Measurements from ENCODE around the gene CTDNEP1. TPM values are rescaled to one million over a fixed set of nuclear protein-coding genes. Genes with fewer than 3 reads are reported as not detected.

CTDNEP1 gene
- total RNA-seq, 5 donors from 2014 or later (not counting 1 experiment from before 2014, with no cell fraction given): 109 to 131 (median 125) TPM

GRCh38 chr17:7285679-7286078 is 34.1 kb upstream of the CTDNEP1 start:
- ATAC-seq (replicated peaks in 1 of 4) (no peak), DNase-seq (no peak)
- Histone ChIP-seq H3K9me3 (no peaks in the 10 kb centered on the region), H3K4me3 (ENCODE audit: control insufficient read depth in 1 of 2, extremely low read depth in 1 of 2, low read length in 1 of 2) (no peak overlapping the region), H3K27me3 (replicated peaks in 1 of 2; ENCODE audit: control insufficient read depth in 2 of 2, extremely low read depth in 1 of 2, insufficient read depth in 2 of 2, low read length in 1 of 2) (peaks cover 0 to 89% of the 10 kb centered on the region in 2 experiments), H3K27ac (ENCODE audit: low read length) (no peak overlapping the region), H3K36me3 (ENCODE audit: control insufficient read depth in 2 of 2, extremely low read depth in 1 of 2, insufficient read depth in 1 of 2, low read length in 1 of 2) (no peaks in the 10 kb centered on the region), H3K4me1 (ENCODE audit: control insufficient read depth in 1 of 2, extremely low read depth in 1 of 2, insufficient read depth in 2 of 2, low read length in 2 of 2) (peaks cover 6 to 20% of the 10 kb centered on the region in 2 experiments)
- Mint-ChIP-seq H3K27me3 (peaks cover 16 to 51% of the 10 kb centered on the region in 2 donors), H3K36me3 (no peaks in the 10 kb centered on the region), H3K9me3 (no peaks in the 10 kb centered on the region), H3K4me3 (no peak overlapping the region), H3K4me1 (peaks cover 13 to 25% (median 17%) of the 10 kb centered on the region in 3 donors), H3K27ac (no peak overlapping the region)
- POLR2A ChIA-PET: no interaction called here
- WGBS (ENCODE audit: insufficient coverage): 81% methylated on average over 12 of the region's 12 CpGs
- CTCF ChIA-PET: interaction anchor here in 1 of 2 donors (1.1 kb wide), 1 partner anchor 12 kb away, joined by 7 read pairs; no protein-coding TSS in a partner anchor

- H3K36me3 Mint-ChIP-seq: no peaks in the 10 kb centered on the region
- no peak overlapping the region for H3K27ac Mint-ChIP-seq
- H3K27me3 ChIP-seq (replicated peaks in 1 of 2; ENCODE audit: control insufficient read depth in 2 of 2, extremely low read depth in 1 of 2, insufficient read depth in 2 of 2, low read length in 1 of 2): peaks cover 0 to 84% of the 10 kb centered on the region in 2 experiments
- CTCF ChIA-PET: interaction anchor here in 1 of 2 donors (1.1 kb wide), 1 partner anchor 13 kb away, joined by 7 read pairs; no protein-coding TSS in a partner anchor
- POLR2A ChIA-PET: no interaction called here
- DNase-seq (no peak), ATAC-seq (replicated peaks in 1 of 4) (no peak)
- peaks cover 6 to 26% of the 10 kb centered on the region in 2 experiments for H3K4me1 ChIP-seq (ENCODE audit: control insufficient read depth in 1 of 2, extremely low read depth in 1 of 2, insufficient read depth in 2 of 2, low read length in 2 of 2)
- peaks cover 19 to 48% of the 10 kb centered on the region in 2 donors for H3K27me3 Mint-ChIP-seq
- H3K4me3 ChIP-seq (ENCODE audit: control insufficient read depth in 1 of 2, extremely low read depth in 1 of 2, low read length in 1 of 2): no peak overlapping the region
- H3K9me3 Mint-ChIP-seq: no peaks in the 10 kb centered on the region
- H3K27ac ChIP-seq (ENCODE audit: low read length): no peak overlapping the region
- no peaks in the 10 kb centered on the region for H3K9me3 ChIP-seq
- no peak overlapping the region for H3K4me3 Mint-ChIP-seq
- WGBS (ENCODE audit: insufficient coverage): 98% methylated on average over 13 of the region's 16 CpGs
- H3K36me3 ChIP-seq (ENCODE audit: control insufficient read depth in 2 of 2, extremely low read depth in 1 of 2, insufficient read depth in 1 of 2, low read length in 1 of 2): no peaks in the 10 kb centered on the region
- H3K4me1 Mint-ChIP-seq: peaks cover 16 to 32% (median 25%) of the 10 kb centered on the region in 3 donors
These were observed 33.4 kb upstream of the CTDNEP1 start for GRCh38 chr17:7284911-7285310.

DNA sequence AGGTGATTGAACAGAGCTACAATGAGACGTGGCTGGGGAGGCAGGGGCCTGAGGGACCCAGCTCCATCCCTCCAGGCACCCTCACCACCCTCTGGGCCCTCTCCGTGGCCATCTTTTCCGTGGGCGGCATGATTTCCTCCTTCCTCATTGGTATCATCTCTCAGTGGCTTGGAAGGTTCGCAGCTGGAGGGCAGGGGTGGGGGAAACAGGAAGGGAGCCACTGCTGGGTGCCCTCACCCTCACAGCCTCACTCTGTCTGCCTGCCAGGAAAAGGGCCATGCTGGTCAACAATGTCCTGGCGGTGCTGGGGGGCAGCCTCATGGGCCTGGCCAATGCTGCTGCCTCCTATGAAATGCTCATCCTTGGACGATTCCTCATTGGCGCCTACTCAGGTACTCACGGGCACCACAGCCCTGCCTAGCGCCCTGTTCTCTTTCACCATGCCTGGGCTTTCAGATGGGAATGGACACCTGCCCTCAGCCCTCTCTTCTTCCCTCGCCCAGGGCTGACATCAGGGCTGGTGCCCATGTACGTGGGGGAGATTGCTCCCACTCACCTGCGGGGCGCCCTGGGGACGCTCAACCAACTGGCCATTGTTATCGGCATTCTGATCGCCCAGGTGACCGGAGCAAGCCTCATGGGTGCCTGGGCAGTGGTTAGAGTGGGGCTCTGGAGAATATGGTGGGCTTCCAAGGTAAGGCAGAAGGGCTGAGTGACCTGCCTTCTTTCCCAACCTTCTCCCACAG is 32.1 kb upstream of the CTDNEP1 start:
- H3K27me3 ChIP-seq (replicated peaks in 1 of 2; ENCODE audit: control insufficient read depth in 2 of 2, extremely low read depth in 1 of 2, insufficient read depth in 2 of 2, low read length in 1 of 2): peaks cover 0 to 74% of the 10 kb centered on the region in 2 experiments
- H3K4me1 Mint-ChIP-seq: peaks cover 16 to 34% (median 26%) of the 10 kb centered on the region in 3 donors
- no peaks in the 10 kb centered on the region for H3K36me3 ChIP-seq (ENCODE audit: control insufficient read depth in 2 of 2, extremely low read depth in 1 of 2, insufficient read depth in 1 of 2, low read length in 1 of 2)
- H3K9me3 ChIP-seq: no peaks in the 10 kb centered on the region
- no peak overlapping the region for H3K4me3 ChIP-seq (ENCODE audit: control insufficient read depth in 1 of 2, extremely low read depth in 1 of 2, low read length in 1 of 2)
- H3K4me3 Mint-ChIP-seq: peak overlapping the region in 1 of 3 donors; percentile 77
- peaks cover 19 to 45% of the 10 kb centered on the region in 2 donors for H3K27me3 Mint-ChIP-seq
- CTCF ChIA-PET: interaction anchor here in 1 of 2 donors (0.5 kb wide), 1 partner anchor 808 kb away, joined by 3 read pairs; no protein-coding TSS in a partner anchor
- WGBS (ENCODE audit: insufficient coverage): 77% methylated on average over 4 of the region's 18 CpGs
- H3K9me3 Mint-ChIP-seq: no peaks in the 10 kb centered on the region
- POLR2A ChIA-PET: no interaction called here
- peaks cover 6 to 26% of the 10 kb centered on the region in 2 experiments for H3K4me1 ChIP-seq (ENCODE audit: control insufficient read depth in 1 of 2, extremely low read depth in 1 of 2, insufficient read depth in 2 of 2, low read length in 2 of 2)
- no peak for ATAC-seq (replicated peaks in 1 of 4)
- no peak for DNase-seq
- no peak overlapping the region for H3K27ac ChIP-seq (ENCODE audit: low read length)
- no peak overlapping the region for H3K27ac Mint-ChIP-seq
- no peaks in the 10 kb centered on the region for H3K36me3 Mint-ChIP-seq

DNA sequence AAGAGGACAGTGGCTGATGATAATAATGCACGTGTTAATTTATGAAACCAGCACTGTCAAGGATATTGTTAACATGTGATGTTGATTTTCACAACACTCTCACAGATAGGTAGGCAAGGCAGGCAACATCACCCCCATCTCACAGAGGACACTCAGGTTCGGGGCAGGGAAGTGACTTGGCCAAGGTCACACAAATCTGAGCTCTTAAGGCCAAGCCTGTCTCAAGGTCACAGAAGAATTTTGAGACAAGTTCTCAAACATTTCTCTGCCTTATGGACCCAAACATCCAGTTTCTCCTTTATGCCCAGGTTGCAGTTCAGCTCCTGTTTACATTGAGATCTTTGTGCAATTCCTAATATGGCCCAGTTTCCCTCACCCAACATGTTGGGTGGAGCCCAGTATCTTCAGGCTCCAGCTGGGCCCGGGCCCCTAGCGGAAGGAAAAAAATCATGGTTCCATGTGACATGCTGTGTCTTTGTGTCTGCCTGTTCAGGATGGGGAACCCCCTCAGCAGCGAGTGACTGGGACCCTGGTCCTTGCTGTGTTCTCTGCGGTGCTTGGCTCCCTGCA is 31.3 kb upstream of the CTDNEP1 start:
- Mint-ChIP-seq H3K4me3 (peak overlapping the region in 2 of 3 donors; percentile 21 to 77), H3K4me1 (peaks cover 16 to 34% (median 26%) of the 10 kb centered on the region in 3 donors), H3K27ac (no peak overlapping the region), H3K9me3 (no peaks in the 10 kb centered on the region), H3K27me3 (peaks cover 12 to 41% of the 10 kb centered on the region in 2 donors), H3K36me3 (no peaks in the 10 kb centered on the region)
- Histone ChIP-seq H3K36me3 (ENCODE audit: control insufficient read depth in 2 of 2, extremely low read depth in 1 of 2, insufficient read depth in 1 of 2, low read length in 1 of 2) (no peaks in the 10 kb centered on the region), H3K27ac (ENCODE audit: low read length) (no peak overlapping the region), H3K27me3 (replicated peaks in 1 of 2; ENCODE audit: control insufficient read depth in 2 of 2, extremely low read depth in 1 of 2, insufficient read depth in 2 of 2, low read length in 1 of 2) (peaks cover 0 to 70% of the 10 kb centered on the region in 2 experiments), H3K4me3 (ENCODE audit: control insufficient read depth in 1 of 2, extremely low read depth in 1 of 2, low read length in 1 of 2) (no peak overlapping the region), H3K4me1 (ENCODE audit: control insufficient read depth in 1 of 2, extremely low read depth in 1 of 2, insufficient read depth in 2 of 2, low read length in 2 of 2) (peaks cover 6 to 26% of the 10 kb centered on the region in 2 experiments), H3K9me3 (no peaks in the 10 kb centered on the region)
- ATAC-seq (replicated peaks in 1 of 4) (no peak), DNase-seq (no peak)
- ChIA-PET CTCF (interaction anchor here (0.5 to 0.8 kb wide), 2 partner anchors 68 to 239 kb away, joined by 3 to 4 read pairs; no protein-coding TSS in a partner anchor), POLR2A (no interaction called here)
- WGBS (ENCODE audit: insufficient coverage): 81% methylated on average over 5 of the region's 6 CpGs

- H3K4me1 ChIP-seq (ENCODE audit: control insufficient read depth in 1 of 2, extremely low read depth in 1 of 2, insufficient read depth in 2 of 2, low read length in 2 of 2): peaks cover 6 to 26% of the 10 kb centered on the region in 2 experiments
- WGBS (ENCODE audit: insufficient coverage): 10% methylated on average over 15 of the region's 43 CpGs
- CTCF ChIA-PET: interaction anchor here (0.5 to 1.3 kb wide), 6 partner anchors 22 to 406 kb away, joined by 3 to 8 read pairs (median 4); partner anchors contain the start of gene WRAP53 (in 1 of the 2)
- DNase-seq (peak in 1 of 35 experiments; percentile 23), ATAC-seq (replicated peaks in 1 of 4) (no peak)
- POLR2A ChIA-PET: interaction anchor here in 1 of 2 donors (0.5 to 0.6 kb wide), 2 partner anchors 30 to 279 kb away, joined by 3 to 6 read pairs; no protein-coding TSS in a partner anchor
- H3K4me3 ChIP-seq (ENCODE audit: control insufficient read depth in 1 of 2, extremely low read depth in 1 of 2, low read length in 1 of 2): peak overlapping the region; percentile 42 to 67
- H3K4me3 Mint-ChIP-seq: peak overlapping the region; percentile 65 to 77 (median 65)
- no peaks in the 10 kb centered on the region for H3K36me3 ChIP-seq (ENCODE audit: control insufficient read depth in 2 of 2, extremely low read depth in 1 of 2, insufficient read depth in 1 of 2, low read length in 1 of 2)
- peaks cover 16 to 34% (median 26%) of the 10 kb centered on the region in 3 donors for H3K4me1 Mint-ChIP-seq
- H3K27me3 ChIP-seq (replicated peaks in 1 of 2; ENCODE audit: control insufficient read depth in 2 of 2, extremely low read depth in 1 of 2, insufficient read depth in 2 of 2, low read length in 1 of 2): peaks cover 0 to 64% of the 10 kb centered on the region in 2 experiments
- H3K27ac Mint-ChIP-seq: no peak overlapping the region
- H3K27ac ChIP-seq (ENCODE audit: low read length): no peak overlapping the region
- H3K9me3 ChIP-seq: no peaks in the 10 kb centered on the region
- peaks cover 12 to 41% of the 10 kb centered on the region in 2 donors for H3K27me3 Mint-ChIP-seq
- no peaks in the 10 kb centered on the region for H3K9me3 Mint-ChIP-seq
- no peaks in the 10 kb centered on the region for H3K36me3 Mint-ChIP-seq
These were observed 30.6 kb upstream of the CTDNEP1 start for GRCh38 chr17:7281953-7282751.

Data from T-cell (primary cell).